IPS-NIHi11 (cell line): ENCODE measurements around the gene KIT.
A peak's percentile ranks its signal among the peaks of the same experiment; 100 is the strongest.

ENCODE experiments used
- DNase-seq: peaks from one replicate; pipeline ENCODE4 v3.0.0; 2012; ENCODE audit warnings: mixed read lengths, low spot score

Gene KIT

DNA sequence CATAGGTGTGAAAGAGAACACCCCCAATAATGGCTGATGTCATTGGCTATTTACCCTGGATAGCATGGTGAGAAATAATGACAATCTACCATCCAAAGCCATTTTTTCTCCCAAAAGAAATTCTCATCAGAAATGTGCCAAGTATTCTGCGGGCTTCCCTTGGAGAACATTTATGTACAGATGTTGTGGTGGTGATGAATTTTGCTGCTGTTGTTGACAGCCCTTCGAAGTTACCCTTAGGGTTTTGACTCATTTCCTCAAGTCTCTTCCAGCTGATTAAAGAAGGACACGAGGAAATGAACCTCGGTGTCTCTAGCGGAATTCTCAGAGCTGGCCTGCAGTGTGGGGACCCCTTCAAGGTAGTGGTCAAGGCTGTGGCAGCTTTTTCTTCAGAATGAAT is 3.4 kb downstream of the KIT start:
- DNase-seq: no peak

GRCh38 chr4:54661686-54662085 is 3.9 kb downstream of the KIT start:
- no peak for DNase-seq

- DNase-seq: no peak
Observed at GRCh38 chr4:54662123-54662522, 4.4 kb downstream of the KIT start.

DNA sequence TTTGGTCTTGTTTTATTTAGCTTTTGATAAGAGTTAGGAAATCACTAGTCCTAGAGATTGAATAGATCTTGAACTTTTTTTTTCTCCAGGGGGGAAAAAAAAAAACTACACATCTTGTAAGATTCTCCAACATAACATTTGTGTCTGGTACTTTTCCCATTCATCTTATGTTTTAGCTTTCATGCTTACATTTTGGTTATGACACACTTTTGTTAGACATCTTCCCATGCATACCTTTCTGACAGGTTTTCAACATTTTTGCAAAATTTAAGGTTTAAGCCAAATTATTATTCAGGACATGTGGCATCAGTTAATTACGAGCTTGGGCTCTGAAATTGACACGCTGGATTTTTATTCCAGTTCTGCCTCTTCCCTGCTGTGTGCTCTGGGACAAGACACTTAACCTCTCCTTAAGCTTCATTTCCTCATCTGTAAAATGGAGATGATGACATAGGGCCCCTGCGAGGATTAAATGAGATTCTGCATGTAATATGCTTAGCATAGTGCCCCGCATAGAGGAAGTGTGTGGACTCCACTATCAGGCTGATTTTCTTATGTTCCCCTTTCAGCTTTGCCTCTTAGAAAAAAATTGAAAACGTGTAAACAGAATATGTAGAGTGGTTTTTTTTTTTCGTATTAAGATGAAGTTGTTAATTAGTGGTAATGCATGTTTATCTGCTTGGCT is 5.3 kb downstream of the KIT start:
- no peak for DNase-seq

GRCh38 chr4:54664400-54664799 is 6.6 kb downstream of the KIT start:
- DNase-seq: no peak

GRCh38 chr4:54668014-54668611 is 10.4 kb downstream of the KIT start:
- DNase-seq: no peak

- peak; percentile 27 for DNase-seq
Observed at GRCh38 chr4:54669831-54670230, 12.1 kb downstream of the KIT start.

DNA sequence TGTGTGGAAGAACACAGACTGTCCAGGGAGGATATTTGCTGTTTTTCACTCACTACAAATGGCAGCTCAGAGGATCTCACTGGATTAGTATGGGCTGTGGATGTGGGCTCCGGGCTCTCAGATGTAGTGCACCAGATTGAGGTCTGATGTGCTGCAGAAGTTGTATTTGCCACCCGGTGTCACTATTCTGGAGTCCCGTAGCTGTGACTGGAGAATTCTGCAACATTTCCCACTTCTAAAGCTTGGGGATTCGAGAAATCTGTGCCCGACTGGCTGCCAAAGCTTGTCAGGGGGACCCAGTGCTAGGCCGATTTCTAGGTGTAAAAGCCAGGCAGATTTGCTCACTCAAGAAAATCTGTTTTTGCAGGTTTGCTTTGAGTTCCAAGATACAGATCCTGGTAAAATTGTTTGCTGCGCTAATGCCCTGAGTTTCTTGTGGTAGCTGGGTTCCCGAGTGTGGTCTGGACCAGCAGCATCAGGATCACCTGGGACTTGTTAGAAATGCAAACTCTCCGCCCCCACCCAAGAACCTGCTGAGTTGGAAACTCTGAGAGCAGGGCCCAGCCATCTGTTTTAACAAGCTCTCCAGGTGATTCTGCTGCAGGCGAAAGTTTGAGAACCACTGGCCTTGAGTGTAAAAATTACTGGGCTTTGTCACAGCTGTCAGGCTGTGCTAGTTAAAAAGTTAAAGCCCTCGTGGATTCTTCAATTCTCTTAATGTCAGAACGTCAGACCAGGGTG is 18.1 kb downstream of the KIT start:
- no peak for DNase-seq

DNA sequence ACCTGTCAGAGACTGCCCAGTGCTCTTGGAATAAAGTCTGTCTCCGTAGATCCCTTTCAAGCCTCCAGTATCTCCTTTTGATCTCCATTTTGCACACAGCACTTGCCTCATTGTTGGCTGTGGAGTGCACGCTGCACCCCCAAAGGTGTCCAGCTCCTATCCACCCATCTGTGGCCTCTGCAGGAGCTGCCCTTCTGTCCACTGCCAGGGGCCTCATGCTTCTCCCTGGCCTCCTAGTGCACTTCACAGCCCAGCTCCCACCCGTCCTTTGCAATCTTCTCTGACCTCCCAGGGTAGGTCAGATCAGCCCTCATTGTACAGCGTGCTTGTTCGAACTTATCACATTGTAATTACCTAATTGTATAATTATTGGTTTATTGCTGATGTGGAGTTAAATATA is 18.9 kb downstream of the KIT start:
- DNase-seq: no peak

DNA sequence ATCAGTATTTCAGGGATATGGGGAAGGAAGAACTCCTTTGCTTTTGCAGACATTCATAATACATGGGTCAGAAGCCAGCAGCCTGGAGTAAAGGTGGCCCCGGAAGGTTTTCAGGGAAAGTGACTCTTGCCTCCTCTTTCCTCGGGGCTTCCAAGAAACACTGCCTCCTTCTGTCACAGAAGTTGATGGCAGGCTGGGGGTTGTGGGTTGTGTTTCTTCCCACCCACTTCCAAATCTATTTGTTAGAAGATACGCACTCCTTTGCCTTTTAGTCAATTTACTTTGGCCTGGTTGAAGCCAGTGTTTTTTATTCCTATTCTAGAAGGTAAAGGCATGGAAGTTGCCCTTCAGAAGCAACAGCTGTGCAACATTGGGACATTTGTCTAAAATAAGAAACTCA is 19.7 kb downstream of the KIT start:
- peak; percentile 28 for DNase-seq

- DNase-seq: no peak
Observed at GRCh38 chr4:54677853-54678650, 20.3 kb downstream of the KIT start.

DNA sequence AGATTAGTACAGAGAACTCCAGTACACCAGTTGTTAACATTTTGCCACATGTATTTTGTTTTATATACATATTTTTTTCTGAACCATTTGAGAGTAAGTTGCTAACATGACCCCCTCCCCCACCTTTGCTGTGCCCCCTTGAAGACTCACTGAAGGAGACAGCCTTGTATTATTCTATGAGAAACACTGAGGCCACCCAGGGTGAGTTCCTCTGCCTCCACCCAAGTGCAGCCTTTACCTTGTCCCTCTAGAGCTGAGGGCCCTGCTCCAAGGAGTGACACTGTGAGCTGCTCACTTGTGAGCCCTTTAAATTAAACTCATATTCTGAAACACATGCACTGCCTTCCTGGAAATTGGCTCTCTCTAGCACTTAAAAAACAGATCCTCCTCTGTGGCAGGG is 21.1 kb downstream of the KIT start:
- no peak for DNase-seq

DNA sequence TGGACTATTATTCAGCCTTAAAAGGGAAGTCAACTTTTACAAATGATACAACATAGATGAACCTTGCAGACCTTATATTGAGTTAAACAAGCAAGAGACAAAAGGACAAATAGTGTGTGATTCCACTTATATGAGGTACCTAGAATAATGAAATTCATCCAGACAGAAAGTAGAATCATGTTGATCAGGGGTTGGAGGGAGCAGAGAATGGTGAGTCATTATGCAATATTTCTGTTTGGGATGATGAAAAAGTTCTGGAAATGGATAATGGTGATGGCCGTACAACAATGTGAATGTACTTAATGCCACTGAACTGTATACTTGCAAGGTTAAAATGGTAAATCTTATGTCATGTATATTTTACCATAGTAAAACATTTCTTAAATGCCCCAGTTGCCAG is 22.1 kb downstream of the KIT start:
- no peak for DNase-seq

DNA sequence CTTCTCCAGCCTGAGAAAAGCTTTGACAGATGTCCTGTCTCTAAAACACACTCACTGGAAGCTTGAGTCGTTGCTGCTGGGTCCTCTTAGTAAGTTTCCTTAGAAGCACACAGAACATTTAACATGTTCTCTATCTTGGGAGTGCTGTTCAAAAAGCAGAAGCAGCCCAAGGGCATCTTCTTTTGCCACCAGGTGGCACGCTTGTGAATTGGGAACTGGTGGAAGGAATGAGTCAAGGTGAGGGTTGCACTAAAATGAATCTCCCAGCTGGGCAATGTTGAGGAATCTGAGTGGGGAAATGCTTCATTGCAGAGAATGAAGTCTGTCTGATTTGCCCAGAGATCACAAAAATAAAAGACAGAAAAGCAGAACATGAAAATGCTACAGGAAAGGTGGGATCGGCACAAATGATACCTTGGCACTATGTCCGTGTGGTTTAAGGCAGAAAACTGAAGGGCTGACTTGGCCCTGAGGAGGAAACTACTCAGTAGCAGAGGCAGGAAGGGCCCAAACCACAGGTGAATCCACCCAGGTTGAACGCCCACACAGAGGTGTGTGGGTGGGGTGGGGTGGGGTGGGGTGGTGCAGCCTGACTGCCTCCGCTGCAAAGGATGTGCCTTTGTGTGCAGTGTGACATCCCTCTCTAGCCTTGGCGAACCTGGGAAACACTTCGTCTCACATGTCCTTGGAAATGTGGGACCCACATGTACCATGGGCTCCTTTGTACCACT is 26.0 kb downstream of the KIT start:
- DNase-seq: peak; percentile 27

- DNase-seq: no peak
Observed at GRCh38 chr4:54685810-54686209, 28.1 kb downstream of the KIT start.

DNA sequence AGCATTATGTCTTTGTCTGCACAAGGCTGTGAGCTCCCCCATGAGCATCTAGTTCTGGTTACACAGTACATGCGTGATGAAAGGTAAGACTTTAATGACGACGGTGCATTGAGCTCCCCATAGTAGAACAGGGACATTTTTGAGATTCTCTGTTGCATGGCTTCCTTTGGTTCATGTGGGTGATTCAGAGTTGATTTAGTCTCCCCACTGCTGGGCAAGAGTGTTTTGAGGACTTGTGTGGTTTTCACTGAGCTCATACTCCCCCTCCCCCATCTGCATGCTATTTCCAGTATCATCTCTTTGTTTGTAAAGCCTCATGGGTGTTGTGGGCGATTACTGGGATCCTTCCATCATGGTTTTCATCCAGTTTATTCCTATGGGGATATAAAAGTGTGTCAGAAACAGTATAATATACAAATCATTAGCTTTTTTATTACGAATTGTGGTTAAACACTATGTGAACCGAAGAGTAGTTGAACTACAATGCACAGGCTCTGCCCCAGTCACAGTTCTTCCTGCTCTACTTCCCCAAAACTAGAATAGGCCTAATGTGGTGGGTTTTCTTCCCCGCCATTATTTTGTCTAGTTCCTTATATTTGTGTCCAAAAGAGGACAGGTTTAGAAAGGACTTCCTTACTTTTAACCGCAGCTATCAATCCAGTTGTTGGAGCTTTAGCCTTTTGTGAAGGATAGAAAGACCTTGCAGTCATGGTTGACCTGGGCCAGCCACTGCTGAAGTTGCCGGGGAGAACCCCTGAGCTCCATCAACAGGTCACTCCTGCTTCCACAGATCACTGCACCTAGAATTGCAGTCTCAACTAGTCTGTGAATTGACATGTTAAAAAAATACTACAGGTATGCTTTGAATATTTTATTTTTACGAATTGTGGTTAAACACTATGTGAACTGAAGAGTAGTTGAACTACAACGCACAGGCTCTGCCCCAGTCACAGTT is 30.4 kb downstream of the KIT start:
- no peak for DNase-seq

- no peak for DNase-seq
Observed at GRCh38 chr4:54695337-54695736, 37.6 kb downstream of the KIT start.

DNA sequence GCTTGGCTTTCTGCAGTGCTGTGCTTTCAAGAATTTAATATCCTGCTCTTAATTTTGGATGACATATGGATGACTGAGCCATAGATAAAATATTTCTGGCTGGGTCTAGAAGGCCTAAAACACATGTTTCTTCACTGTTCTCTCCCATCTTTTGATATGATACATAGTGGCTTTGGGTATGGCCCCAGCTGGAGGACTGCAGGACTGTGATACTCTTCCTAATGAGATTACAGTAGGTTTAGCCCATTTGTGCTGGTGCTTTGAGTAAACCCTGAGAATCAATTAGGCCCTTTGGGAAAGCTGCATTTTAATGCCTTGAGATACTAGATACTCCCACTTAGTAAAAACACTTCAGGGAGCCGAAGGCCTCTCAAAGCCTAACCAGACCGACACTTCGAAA is 38.0 kb downstream of the KIT start:
- DNase-seq: no peak

- DNase-seq: no peak
Observed at GRCh38 chr4:54696649-54697048, 38.9 kb downstream of the KIT start.

- DNase-seq: no peak
Observed at GRCh38 chr4:54700986-54701385, 43.2 kb downstream of the KIT start.

GRCh38 chr4:54703182-54703581 is 45.4 kb downstream of the KIT start:
- DNase-seq: no peak
